ENCODE results near the gene SEC14L2.

DNA sequence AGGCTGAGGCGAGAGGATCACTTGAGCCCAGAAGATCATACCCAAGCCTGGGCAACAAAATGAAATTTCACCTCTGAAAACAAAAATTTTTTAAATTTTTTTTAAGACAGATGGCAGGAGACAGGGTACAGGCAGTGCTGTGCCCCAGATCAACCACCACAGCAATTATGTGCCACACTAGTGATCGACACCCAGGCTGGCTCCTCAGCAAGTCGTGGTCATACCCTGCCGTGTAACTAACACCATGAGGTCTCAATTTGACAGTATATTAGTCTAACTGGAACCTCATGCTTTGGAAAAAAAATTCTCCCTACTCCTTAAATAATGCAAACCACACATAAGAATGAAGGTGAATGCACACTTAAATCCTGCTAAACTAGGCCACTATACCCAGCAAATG lies 48.4 kb upstream of the SEC14L2 start:
- TF ChIP-seq FOXM1 (IDR thresholded peaks at IDR 0.05; ENCODE audit: borderline replicate concordance) = no peak
- TF ChIP-seq ZNF384 (IDR thresholded peaks at IDR 0.05) = no peak
- no peak for TF ChIP-seq BHLHE40 (IDR thresholded peaks at IDR 0.05; ENCODE audit: borderline replicate concordance)
- TF ChIP-seq FOXA1 (IDR thresholded peaks at IDR 0.05) = no peak
- no peak for TF ChIP-seq HDGF (IDR thresholded peaks at IDR 0.05; ENCODE audit: borderline replicate concordance)
- TF ChIP-seq SP1 (IDR thresholded peaks at IDR 0.05) = no peak
- TF ChIP-seq SUZ12 (IDR thresholded peaks at IDR 0.05) = no peak

Measured in HEK293T (cell line).